ENCODE data around the gene CDON.

CDON gene

DNA sequence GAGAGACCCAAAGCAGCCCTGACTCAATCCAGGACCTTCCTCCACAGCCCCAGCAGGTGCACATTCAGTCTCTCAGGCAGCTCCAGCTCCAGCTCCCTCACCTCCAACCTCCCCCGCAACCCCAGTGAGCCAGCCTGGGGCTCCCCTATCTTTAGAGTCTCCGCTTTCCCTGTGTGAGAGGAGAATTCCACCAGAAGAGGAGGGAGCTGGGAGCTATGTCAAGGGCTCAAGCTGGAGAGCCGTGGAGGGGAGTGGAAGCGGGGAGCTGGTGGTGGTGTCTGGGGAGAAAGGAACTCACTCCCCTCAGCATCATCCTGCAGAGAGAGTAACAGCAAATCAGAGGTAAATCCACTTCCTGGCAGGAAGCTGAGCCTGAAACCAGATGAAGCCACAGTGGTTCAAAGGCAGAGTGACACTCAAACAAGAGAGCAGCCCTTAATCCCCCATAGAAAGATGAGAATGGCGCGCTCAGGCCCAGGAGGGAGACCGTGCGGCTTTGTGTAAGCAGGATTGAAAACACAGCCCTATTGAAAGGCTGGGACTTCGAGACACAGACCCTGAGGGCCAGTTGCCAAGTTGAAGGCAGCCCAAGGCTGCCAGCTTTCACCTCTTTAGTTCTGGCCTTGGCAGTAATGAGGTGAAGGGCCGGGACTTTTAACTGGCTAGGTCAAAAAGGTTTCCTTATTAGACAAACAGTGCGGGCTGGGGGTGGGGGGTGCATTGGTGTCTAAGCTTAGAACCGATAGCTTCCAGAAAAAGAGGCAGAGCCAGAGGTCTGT, 21.4 kb upstream of the CDON start:
- H4K20me1 ChIP-seq (ENCODE audit: low read depth, low read length) = no peaks in the 10 kb centered on the region
- TF ChIP-seq CTCF (IDR thresholded peaks at IDR 0.05; ENCODE audit: insufficient read depth, low read length, poor library complexity, severe bottlenecking) = no peak
- no peak for TF ChIP-seq EZH2phosphoT487 (conservative IDR thresholded peaks at IDR 0.05; ENCODE audit: low read length)
- H3K9ac ChIP-seq (ENCODE audit: low read length) = no peak overlapping the region
- H3K27me3 ChIP-seq (ENCODE audit: low read length) = no peaks in the 10 kb centered on the region
- no peaks in the 10 kb centered on the region for H3F3A ChIP-seq (ENCODE audit: insufficient read depth)
- no peaks in the 10 kb centered on the region for H3K36me3 ChIP-seq (ENCODE audit: low read length)
- H3K9me2 ChIP-seq (replicated peaks; ENCODE audit: insufficient read depth, low read length) = no peaks in the 10 kb centered on the region
- H3K4me3 ChIP-seq (ENCODE audit: insufficient read depth, low read length, poor library complexity, severe bottlenecking) = no peak overlapping the region
- H3K9me3 ChIP-seq (ENCODE audit: insufficient read depth, low read length) = no peaks in the 10 kb centered on the region
- no peak overlapping the region for H3K4me2 ChIP-seq (ENCODE audit: low read depth, low read length, poor library complexity, severe bottlenecking)
- H3K79me2 ChIP-seq (ENCODE audit: insufficient read depth, low read length) = no peaks in the 10 kb centered on the region
- no peak overlapping the region for H2AFZ ChIP-seq (ENCODE audit: low read depth, low read length, severe bottlenecking)
- no peak overlapping the region for H3K27ac ChIP-seq (ENCODE audit: low read depth, low read length)

DNA sequence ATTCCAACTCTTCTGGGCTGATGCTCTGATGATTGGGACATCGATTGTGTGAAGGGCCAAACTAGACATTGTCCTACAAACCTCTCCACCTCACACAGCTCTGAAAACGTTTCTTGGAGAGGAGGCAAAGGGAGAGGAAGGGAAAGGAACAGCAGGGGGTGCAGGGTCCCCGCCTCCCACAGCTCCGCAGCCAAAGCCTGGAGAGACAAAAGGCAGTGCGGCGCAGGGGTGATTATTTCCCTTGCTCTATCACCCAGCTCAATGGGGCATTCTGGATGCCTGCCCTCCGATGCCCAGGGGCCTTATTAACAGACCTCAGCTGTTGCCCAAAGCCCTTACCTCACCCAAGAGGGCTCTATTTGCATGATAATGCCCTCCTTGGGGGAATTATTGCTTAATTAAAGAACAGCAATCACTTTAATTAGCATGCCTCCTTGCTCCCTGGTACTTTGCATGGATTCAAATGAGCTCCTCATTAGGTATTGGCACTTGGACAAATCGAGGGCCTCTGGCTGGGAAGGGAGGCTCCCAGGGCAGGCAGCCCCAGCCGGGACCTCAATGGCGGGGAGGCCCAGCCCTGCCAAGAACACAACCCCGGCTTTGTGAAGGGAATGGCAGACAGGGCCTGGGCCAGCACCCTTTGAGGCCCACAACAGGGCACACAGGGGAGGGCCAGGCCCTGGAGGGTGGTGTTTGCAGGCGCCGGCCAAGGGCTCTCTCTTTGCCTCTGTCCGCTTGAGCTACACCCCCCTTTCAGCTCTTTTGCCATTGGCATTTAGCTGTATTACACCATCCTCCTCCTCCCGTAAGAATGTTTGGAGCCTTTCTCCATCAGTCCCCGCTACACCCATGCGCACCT, 19.8 kb upstream of the CDON start:
- Histone ChIP-seq H3K4me3 (ENCODE audit: insufficient read depth, low read length, poor library complexity, severe bottlenecking) (no peak overlapping the region), H3K27me3 (ENCODE audit: low read length) (no peaks in the 10 kb centered on the region), H2AFZ (ENCODE audit: low read depth, low read length, severe bottlenecking) (no peak overlapping the region), H4K20me1 (ENCODE audit: low read depth, low read length) (no peaks in the 10 kb centered on the region), H3K79me2 (ENCODE audit: insufficient read depth, low read length) (no peaks in the 10 kb centered on the region), H3K9me3 (ENCODE audit: insufficient read depth, low read length) (no peaks in the 10 kb centered on the region), H3K36me3 (ENCODE audit: low read length) (no peaks in the 10 kb centered on the region), H3F3A (ENCODE audit: insufficient read depth) (no peaks in the 10 kb centered on the region), H3K9me2 (replicated peaks; ENCODE audit: insufficient read depth, low read length) (no peaks in the 10 kb centered on the region), H3K4me2 (ENCODE audit: low read depth, low read length, poor library complexity, severe bottlenecking) (no peak overlapping the region), H3K9ac (ENCODE audit: low read length) (no peak overlapping the region), H3K27ac (ENCODE audit: low read depth, low read length) (no peak overlapping the region)
- no peak for TF ChIP-seq CTCF (IDR thresholded peaks at IDR 0.05; ENCODE audit: insufficient read depth, low read length, poor library complexity, severe bottlenecking)
- no peak for TF ChIP-seq EZH2phosphoT487 (conservative IDR thresholded peaks at IDR 0.05; ENCODE audit: low read length)

- Histone ChIP-seq H3K9me3 (ENCODE audit: insufficient read depth, low read length) (no peaks in the 10 kb centered on the region), H3K27me3 (ENCODE audit: low read length) (no peaks in the 10 kb centered on the region), H3K4me2 (ENCODE audit: low read depth, low read length, poor library complexity, severe bottlenecking) (no peak overlapping the region), H3K36me3 (ENCODE audit: low read length) (no peaks in the 10 kb centered on the region), H3K79me2 (ENCODE audit: insufficient read depth, low read length) (no peaks in the 10 kb centered on the region), H3K9ac (ENCODE audit: low read length) (no peak overlapping the region), H3K9me2 (replicated peaks; ENCODE audit: insufficient read depth, low read length) (no peaks in the 10 kb centered on the region), H3K4me3 (ENCODE audit: insufficient read depth, low read length, poor library complexity, severe bottlenecking) (no peak overlapping the region), H2AFZ (ENCODE audit: low read depth, low read length, severe bottlenecking) (no peak overlapping the region), H3F3A (ENCODE audit: insufficient read depth) (no peaks in the 10 kb centered on the region), H4K20me1 (ENCODE audit: low read depth, low read length) (no peaks in the 10 kb centered on the region), H3K27ac (ENCODE audit: low read depth, low read length) (no peak overlapping the region)
- TF ChIP-seq CTCF (IDR thresholded peaks at IDR 0.05; ENCODE audit: insufficient read depth, low read length, poor library complexity, severe bottlenecking) = no peak
- TF ChIP-seq EZH2phosphoT487 (conservative IDR thresholded peaks at IDR 0.05; ENCODE audit: low read length) = no peak
These were observed 19.2 kb upstream of the CDON start for GRCh38 chr11:126081915-126082250.

All from SU-DHL-6 (cell line).